Measurements from ENCODE around the gene RAB27B.

DNA sequence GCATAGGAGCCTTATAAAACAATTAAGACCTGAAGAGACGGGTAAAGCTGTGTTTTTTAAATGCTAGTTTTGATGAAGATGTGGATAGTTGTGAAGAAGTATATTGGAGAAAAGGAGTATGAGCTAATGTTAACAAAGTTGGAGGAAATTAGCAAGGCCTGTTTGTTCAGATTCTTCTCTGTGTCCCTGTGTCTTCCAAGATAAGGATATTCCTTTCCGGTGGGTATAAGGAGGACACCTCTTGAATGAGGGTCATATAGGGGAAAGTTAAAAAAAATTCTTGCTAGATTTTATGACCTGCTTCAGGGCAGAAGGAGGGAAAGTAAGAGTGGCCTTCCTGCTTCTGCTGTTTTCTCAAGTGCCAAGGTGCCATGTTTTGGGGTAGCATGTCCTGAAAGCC is 72.0 kb downstream of the RAB27B start:
- TF ChIP-seq POLR2AphosphoS5 (IDR thresholded peaks at IDR 0.05; ENCODE audit: borderline replicate concordance, low read depth, low read length) = no peak
- TF ChIP-seq EZH2 (IDR thresholded peaks at IDR 0.05) = no peak
